Measurements from ENCODE around the gene HERPUD2.

HERPUD2 gene

GRCh38 chr7:35694784-35695472 is at the start of gene HERPUD2:
Gene HERPUD2, minus strand, starts transcription at chr7:35695135. Its CDS starts 805 bp downstream, at chr7:35694330.
- DNase-seq, result peak; percentile 69

GRCh38 chr7:35738889-35739288 is 44.0 kb upstream of the HERPUD2 start:
- DNase-seq, result no peak

- no peak for DNase-seq
These were observed 41.8 kb upstream of the HERPUD2 start for GRCh38 chr7:35736725-35737124.

- DNase-seq, result no peak
These were observed 40.5 kb upstream of the HERPUD2 start for GRCh38 chr7:35735396-35735795.

GRCh38 chr7:35734001-35734483 is 39.1 kb upstream of the HERPUD2 start:
- no peak for DNase-seq

- no peak for DNase-seq
These were observed 36.4 kb upstream of the HERPUD2 start for GRCh38 chr7:35731349-35731748.

- DNase-seq, result no peak
These were observed 34.3 kb upstream of the HERPUD2 start for GRCh38 chr7:35729061-35729783.

- DNase-seq, result no peak
These were observed 33.6 kb upstream of the HERPUD2 start for GRCh38 chr7:35728412-35729060.

GRCh38 chr7:35727571-35727970 is 32.6 kb upstream of the HERPUD2 start:
- DNase-seq, result no peak

GRCh38 chr7:35726654-35727053 is 31.7 kb upstream of the HERPUD2 start:
- DNase-seq, result no peak

- DNase-seq, result no peak
These were observed 30.3 kb upstream of the HERPUD2 start for GRCh38 chr7:35725280-35725680.

GRCh38 chr7:35723011-35723410 is 28.1 kb upstream of the HERPUD2 start:
- no peak for DNase-seq

- DNase-seq, result no peak
These were observed 27.3 kb upstream of the HERPUD2 start for GRCh38 chr7:35722054-35722849.

GRCh38 chr7:35721288-35721687 is 26.4 kb upstream of the HERPUD2 start:
- no peak for DNase-seq

GRCh38 chr7:35720849-35721248 is 25.9 kb upstream of the HERPUD2 start:
- DNase-seq, result no peak

- DNase-seq, result no peak
These were observed 25.1 kb upstream of the HERPUD2 start for GRCh38 chr7:35720032-35720431.

GRCh38 chr7:35718047-35718446 is 23.1 kb upstream of the HERPUD2 start:
- no peak for DNase-seq

- no peak for DNase-seq
These were observed 22.6 kb upstream of the HERPUD2 start for GRCh38 chr7:35717516-35717915.

GRCh38 chr7:35717013-35717412 is 22.1 kb upstream of the HERPUD2 start:
- no peak for DNase-seq

GRCh38 chr7:35716038-35716803 is 21.3 kb upstream of the HERPUD2 start:
- no peak for DNase-seq

GRCh38 chr7:35714862-35715261 is 19.9 kb upstream of the HERPUD2 start:
- no peak for DNase-seq

GRCh38 chr7:35714407-35714806 is 19.5 kb upstream of the HERPUD2 start:
- no peak for DNase-seq
